ENCODE data around the gene SEMA7A.

DNA sequence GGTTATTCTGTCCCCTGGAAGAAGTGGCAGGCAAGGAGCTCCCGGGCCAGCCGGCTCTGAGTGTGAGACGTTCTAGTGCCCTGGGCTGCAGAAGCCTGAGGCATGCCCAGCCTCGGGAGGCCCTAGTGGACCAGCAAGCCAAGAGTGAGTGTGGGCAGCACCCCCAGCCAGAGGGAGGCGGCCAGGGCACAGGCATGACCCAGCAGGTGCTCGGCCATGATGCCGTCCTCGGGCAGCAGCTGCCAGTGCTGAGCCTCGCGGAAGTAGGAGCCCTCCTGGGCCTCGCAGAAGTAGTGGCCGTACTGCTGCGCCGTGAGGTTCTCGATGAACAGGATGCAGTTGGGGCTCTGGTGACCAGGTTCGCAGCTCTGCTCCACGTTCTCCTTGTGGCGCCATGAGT is 23.3 kb downstream of the SEMA7A start:
- TF ChIP-seq, protein P1, sequence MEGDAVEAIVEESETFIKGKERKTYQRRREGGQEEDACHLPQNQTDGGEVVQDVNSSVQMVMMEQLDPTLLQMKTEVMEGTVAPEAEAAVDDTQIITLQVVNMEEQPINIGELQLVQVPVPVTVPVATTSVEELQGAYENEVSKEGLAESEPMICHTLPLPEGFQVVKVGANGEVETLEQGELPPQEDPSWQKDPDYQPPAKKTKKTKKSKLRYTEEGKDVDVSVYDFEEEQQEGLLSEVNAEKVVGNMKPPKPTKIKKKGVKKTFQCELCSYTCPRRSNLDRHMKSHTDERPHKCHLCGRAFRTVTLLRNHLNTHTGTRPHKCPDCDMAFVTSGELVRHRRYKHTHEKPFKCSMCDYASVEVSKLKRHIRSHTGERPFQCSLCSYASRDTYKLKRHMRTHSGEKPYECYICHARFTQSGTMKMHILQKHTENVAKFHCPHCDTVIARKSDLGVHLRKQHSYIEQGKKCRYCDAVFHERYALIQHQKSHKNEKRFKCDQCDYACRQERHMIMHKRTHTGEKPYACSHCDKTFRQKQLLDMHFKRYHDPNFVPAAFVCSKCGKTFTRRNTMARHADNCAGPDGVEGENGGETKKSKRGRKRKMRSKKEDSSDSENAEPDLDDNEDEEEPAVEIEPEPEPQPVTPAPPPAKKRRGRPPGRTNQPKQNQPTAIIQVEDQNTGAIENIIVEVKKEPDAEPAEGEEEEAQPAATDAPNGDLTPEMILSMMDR (IDR thresholded peaks at IDR 0.05) = no peak
- TF ChIP-seq POLR2A (IDR thresholded peaks at IDR 0.05) = no peak
